ENCODE measurements around the gene MRPS7.

Gene MRPS7

DNA sequence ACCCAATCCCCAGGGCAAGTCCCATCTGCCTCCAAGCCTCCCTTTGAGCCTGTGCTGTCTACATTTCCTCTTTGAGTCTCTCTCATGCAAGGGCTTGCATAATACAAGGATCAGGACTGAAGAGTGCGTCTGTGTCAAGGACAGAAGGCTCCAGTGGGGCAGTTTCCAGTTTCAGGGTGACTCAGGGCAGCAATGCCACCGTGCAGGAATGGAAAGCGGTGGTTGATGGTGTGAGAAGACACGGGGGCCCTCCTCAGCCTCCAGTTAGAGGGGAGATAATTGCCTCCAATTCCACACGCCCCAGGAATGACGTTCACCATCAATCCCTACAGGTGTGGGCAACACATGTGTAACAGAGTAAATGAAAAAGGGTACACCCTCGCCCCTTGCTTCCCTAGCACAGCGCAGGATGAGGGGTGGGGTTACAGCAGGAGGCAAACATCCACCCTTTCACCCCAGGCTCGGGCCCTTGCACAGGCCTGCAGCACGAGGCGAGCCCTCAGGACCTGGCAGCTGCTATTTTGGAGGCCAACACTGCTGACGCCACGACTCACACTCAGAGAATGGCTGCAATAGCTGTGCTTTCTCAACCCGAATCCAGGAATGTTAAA lies 52.4 kb downstream of the MRPS7 start:
- peak; percentile 99 for DNase-seq

DNA sequence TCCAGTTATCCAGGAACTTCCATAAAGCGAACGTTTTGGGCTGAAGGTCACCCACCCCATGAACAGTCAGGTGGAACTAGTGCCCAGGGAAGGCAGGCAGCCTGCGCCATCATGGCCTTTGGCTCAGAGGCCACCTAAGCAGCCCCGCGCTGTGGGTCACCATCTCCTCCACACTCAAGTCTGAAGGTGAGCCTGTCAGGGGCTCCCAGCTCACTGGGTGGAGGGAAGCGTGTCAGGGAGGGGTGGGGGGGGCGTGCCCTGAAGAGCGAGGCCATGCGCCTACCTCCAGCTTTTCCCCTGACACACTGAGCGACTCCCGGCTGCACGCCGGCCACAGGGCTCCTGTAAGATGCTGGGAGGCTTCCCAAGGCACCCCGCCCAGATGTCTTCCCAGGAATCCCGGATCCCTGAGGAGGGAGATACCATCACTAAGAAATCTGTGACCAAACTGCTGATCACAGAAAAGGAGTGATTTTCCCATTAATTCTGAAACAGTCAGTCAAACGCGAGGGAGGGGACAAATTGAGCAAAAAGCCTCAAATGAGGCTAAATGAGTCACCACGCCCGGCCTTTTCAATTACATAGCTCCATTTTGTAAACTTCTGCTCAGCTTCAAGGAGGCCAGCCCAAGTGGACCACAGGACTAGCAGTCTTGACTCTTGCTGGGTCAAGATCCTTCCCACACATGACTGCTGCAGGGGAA lies 54.0 kb downstream of the MRPS7 start:
- DNase-seq = peak; percentile 94

Data from inflammatory macrophage treated with lipopolysaccharide for 4 hours (primary cell).